Epithelial cell of prostate (primary cell): ENCODE data around the gene ZNF346.
"Not testable (repeated sequence)": the region's sequence is repeated elsewhere in the genome, so short reads cannot be mapped to it uniquely, and the experiment has no call there.

Experiments used
- DNase-seq: peaks from one replicate; pipeline ENCODE4 v3.0.0-alpha.2; 2011; ENCODE audit warnings: low read depth, low spot score
- H3K27ac ChIP-seq: fragments of 450-650 bp; 2 replicates; pipeline ENCODE4 v1.5.1; 2017; ENCODE audit warnings: mild to moderate bottlenecking

Gene ZNF346, protein sequence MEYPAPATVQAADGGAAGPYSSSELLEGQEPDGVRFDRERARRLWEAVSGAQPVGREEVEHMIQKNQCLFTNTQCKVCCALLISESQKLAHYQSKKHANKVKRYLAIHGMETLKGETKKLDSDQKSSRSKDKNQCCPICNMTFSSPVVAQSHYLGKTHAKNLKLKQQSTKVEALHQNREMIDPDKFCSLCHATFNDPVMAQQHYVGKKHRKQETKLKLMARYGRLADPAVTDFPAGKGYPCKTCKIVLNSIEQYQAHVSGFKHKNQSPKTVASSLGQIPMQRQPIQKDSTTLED

DNA sequence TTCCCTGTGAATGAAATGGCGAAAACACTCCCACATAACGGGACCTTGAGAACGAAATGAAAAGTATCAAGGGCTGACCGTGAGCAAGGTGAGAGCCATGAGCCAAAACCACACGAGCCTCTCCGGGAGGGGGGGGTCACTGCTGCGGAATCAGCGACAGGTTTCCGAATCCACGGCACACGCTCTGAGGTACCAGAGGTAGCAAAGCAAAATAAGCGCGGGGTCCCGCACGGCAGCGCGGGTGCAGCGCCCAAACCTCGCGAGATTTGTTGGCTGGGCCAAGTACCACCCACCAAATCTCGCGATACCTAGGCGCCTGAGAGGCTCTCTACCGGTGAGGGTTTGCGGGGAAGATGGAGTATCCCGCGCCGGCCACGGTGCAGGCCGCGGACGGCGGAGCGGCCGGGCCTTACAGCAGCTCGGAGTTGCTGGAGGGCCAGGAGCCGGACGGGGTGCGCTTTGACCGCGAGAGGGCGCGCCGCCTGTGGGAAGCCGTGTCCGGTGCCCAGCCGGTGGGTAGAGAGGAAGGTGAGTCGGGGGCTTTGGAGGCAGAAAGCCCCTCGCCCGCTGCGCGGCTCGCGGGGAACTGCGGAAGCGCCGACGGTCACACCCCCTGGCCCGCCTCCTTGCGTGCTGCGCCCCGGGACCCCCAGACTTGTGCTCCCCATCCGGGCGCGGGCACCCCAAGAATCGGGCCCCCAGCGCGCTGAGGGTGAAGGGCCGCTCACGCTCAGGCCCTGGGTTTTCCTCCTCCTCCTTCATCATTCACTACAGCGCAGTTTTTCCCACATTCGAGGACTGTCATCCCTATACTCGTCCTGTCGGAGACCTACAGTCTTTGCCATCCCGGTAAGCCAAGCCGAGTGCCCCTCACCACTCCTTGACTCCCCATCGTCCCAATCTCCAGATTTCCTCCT lies at the start of gene ZNF346:
Gene ZNF346 (plus strand): TSS at position 311 of the 917 bp plus-strand sequence. CDS start 43 bp downstream, at position 354.
- DNase-seq = peak; percentile 39
- H3K27ac ChIP-seq = peak within 1 kb of the TSS; percentile 23

DNA sequence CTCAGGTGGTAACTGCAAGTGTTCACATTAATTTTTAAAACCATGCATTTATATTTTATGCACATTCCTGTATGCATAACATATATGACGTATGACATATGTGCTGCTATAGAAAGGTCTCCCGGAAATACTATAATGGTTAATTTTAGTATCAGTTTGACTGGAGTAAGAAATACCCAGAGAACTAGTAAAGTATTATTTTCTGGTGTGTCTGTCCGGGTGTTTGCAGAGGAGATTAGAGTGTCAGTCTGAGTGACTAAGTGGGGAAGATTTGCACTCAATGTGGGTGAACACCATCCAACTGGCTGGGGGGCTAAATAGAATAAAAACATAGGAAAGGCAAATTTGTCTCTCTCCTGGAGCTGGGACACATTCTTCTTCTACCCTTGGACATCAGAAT lies 42.8 kb upstream of the ZNF346 start:
- no peak for DNase-seq
- no peak overlapping the region for H3K27ac ChIP-seq

- H3K27ac ChIP-seq = no peak overlapping the region
These were observed 41.7 kb upstream of the ZNF346 start for GRCh38 chr5:176980818-176981217.

DNA sequence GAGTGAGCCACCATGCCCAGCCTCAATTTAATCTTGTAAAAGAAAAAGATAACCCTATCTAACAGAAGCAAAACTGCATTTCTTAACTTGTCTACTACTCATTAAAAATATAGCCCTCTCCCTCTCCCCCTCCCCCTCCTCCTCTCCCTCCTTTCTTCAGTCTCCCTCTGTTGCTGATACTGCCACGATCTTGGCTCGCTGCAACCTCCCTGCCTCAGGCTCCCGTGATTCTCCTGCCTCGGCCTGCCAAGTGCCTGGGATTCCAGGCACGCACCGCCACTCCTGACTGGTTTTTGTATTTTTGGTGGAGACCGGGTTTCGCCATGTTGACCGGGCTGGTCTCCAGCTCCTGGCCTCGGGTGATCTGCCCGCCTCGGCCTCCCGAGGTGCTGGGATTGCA lies 39.4 kb upstream of the ZNF346 start:
- H3K27ac ChIP-seq, DNase-seq: not testable (repeated sequence)

More at GRCh38 chr5:176980818-176981217, 41.7 kb upstream of the ZNF346 start:
- no peak for DNase-seq

DNA sequence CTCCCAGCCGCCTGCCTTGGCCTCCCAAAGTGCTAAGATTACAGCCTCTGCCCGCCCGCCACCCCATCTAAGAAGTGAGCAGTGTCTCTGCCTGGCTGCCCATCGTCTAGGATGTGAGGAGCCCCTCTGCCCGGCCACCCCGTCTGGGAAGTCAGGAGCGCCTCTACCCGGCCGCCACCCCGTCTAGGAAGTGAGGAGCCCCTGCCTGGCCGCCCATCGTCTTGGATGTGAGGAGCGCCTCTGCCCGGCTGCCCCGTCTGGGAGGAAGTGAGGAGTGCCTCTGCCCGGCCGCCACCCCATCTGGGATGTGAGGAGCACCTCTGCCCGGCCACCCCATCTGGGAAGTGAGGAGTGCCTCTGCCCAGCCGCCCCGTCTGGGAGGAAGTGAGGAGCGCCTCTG lies 38.9 kb upstream of the ZNF346 start:
- DNase-seq = not testable (repeated sequence)

GRCh38 chr5:176984176-176984575 lies 38.3 kb upstream of the ZNF346 start:
- not testable (repeated sequence) for H3K27ac ChIP-seq, DNase-seq

More for the DNA sequence above, 38.9 kb upstream of the ZNF346 start:
- not testable (repeated sequence) for H3K27ac ChIP-seq

DNA sequence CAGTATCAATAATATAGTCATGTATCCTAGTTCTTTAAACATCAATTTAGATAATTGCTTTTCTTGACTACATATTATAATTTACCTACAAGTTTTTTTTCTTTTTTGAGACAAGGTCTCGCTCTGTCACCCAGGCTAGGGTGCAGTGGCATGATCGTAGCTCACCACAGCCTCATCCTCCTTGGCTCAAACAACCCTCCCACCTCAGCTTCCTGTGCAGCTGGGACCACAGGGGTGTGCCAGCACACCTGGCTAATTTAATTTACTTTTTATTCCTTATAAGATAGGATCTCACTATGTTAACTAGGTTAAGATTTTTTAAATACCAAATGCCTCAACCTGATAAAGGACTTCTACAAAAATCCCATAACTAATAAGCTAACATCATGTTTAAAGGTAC lies 37.0 kb upstream of the ZNF346 start:
- no peak for DNase-seq

GRCh38 chr5:176986280-176986679 lies 36.2 kb upstream of the ZNF346 start:
- no peak overlapping the region for H3K27ac ChIP-seq
- DNase-seq = no peak

More for the DNA sequence above, 37.0 kb upstream of the ZNF346 start:
- no peak overlapping the region for H3K27ac ChIP-seq

- no peak for DNase-seq
- no peak overlapping the region for H3K27ac ChIP-seq
These were observed 34.9 kb upstream of the ZNF346 start for GRCh38 chr5:176987583-176987982.

DNA sequence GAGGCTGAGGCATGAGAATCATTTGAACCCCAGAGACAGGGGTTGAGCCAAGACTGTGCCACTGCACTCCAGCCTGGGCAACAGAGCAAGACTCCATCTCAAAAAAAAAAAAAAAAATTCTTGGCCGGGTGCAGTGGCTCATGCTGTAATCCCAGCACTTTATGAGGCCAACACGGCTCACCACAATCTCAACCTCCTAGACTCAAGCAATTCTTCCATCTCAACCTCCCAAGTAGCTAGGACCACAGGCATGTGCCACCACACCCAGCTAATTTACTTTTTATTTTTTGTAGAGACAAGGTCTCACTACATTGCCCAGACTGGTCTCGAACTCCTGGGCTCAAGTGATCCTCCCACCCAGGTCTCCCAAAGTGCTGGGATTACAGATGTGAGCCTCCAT lies 29.4 kb upstream of the ZNF346 start:
- DNase-seq, H3K27ac ChIP-seq: not testable (repeated sequence)

DNA sequence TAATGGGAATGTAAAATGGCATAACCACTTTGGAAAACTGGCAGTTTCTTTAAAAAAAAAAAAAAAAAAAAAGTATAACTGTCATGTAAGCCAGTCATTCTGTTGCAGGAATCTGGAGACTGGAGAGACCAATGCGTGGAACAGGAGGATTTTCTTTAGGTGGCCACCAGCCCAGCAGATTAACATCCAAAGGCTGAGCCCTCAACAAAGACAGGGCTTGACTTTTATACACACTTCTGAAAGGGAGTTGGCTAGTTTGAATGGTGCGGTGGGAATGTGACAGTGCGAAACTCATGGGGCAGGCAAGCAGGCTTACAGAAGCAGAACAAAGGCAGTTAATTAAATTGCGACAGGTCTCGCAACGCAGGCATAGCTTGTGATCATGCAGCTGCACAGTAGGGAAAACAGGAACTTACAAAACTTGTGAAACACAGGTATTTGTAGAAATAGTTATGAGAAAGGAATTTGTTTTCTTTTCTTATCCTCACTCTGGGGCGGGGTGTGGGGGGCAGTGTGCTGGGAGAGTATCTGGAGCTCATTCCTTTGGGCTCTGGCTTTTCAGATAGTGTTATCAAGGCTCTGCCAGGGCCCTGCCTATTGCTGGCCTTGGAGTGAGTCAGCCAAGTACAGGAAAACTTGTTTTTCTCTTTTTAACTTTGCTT lies 27.9 kb upstream of the ZNF346 start:
- H3K27ac ChIP-seq = peak overlapping the region; percentile 18
- DNase-seq = no peak

DNA sequence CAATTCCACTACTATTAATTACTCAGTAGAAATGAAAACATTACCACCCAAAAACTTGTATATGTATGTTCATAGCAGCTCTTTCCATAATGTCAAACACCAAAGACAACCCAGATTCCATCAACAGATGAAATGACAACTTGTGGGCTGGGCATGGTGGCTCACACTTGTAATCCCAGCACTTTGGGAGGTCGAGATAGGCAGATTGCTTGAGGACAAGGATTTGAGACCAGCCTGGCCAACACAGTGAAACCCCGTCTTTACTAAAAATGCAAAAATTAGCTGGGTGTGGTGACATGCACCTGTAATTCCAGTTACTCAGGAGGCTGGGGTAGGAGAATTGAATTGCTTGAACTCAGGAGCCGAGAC lies 27.4 kb upstream of the ZNF346 start:
- peak overlapping the region; percentile 18 for H3K27ac ChIP-seq

GRCh38 chr5:176995896-176996767 lies 26.4 kb upstream of the ZNF346 start:
- DNase-seq = no peak
- peak overlapping the region; percentile 19 for H3K27ac ChIP-seq

More for the DNA sequence above, 27.4 kb upstream of the ZNF346 start:
- DNase-seq = no peak

- H3K27ac ChIP-seq = peak overlapping the region; percentile 19
- no peak for DNase-seq
These were observed 25.7 kb upstream of the ZNF346 start for GRCh38 chr5:176996780-176997179.

DNA sequence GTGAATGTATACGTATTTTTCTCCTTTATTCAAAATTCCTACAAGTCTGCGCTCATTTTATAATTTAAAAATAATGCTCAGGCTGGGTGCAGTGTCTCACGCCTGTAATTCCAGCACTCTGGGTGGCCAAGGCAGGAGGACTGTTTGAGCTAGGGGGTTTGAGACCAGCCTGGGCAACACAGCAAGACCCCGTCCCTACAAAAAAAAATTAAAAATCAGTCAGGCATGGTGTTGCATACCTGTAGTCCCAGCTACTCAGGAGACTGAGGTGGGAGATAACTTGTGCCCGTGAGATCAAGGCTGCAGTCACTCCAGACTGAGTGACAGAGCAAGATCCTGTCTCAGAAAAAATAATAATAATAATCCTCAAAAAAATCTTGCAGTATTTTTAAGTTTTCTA lies 23.7 kb upstream of the ZNF346 start:
- no peak overlapping the region for H3K27ac ChIP-seq
- no peak for DNase-seq

- DNase-seq, H3K27ac ChIP-seq: not testable (repeated sequence)
These were observed 23.0 kb upstream of the ZNF346 start for GRCh38 chr5:176999526-176999925.

DNA sequence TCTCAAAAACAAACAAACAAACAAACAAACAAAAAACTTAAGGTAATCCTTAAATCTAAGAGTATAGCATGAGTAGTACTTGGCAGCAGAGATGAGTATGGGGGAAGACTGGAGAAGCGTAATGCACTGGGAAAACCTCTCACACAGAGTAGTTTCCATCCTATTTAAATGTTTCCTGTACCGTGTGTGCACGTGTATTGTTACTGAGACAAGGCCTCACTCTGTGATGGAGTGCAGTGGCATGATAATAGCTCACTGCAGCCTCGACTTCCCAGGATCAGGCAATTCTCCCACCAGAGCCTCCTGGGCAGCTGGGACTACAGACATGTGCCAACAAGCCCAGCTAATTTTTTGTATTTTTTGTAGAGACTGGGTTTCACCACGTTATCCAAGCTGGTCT lies 18.8 kb upstream of the ZNF346 start:
- no peak overlapping the region for H3K27ac ChIP-seq
- DNase-seq = no peak

DNA sequence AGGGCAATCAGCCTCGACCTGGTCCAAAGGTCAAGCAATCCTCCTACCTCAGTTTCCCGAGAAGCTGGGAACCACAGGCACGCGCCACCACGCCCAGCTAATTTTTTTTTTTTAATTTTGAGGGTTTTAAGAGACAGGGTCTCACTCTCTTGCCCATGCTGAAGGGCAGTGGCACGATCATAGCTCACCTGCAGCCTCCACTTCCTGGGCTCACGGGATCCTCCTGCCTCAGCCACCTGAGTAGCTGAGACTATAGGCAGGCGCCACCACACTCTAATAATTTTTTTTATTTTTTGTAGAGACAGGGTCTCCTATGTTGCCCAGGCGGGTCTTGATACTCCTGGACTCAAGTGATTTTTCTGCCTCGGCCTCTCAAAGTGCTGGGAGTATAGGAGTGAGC lies 17.5 kb upstream of the ZNF346 start:
- DNase-seq = no peak
- no peak overlapping the region for H3K27ac ChIP-seq

GRCh38 chr5:177005619-177006264 lies 16.8 kb upstream of the ZNF346 start:
- H3K27ac ChIP-seq = peak overlapping the region; percentile 80
- DNase-seq = no peak
